Measurements from ENCODE around the gene MZT1.
"Not testable (repeated sequence)": the region's sequence is repeated elsewhere in the genome, so short reads cannot be mapped to it uniquely, and the experiment has no call there.

Gene MZT1, protein sequence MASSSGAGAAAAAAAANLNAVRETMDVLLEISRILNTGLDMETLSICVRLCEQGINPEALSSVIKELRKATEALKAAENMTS

DNA sequence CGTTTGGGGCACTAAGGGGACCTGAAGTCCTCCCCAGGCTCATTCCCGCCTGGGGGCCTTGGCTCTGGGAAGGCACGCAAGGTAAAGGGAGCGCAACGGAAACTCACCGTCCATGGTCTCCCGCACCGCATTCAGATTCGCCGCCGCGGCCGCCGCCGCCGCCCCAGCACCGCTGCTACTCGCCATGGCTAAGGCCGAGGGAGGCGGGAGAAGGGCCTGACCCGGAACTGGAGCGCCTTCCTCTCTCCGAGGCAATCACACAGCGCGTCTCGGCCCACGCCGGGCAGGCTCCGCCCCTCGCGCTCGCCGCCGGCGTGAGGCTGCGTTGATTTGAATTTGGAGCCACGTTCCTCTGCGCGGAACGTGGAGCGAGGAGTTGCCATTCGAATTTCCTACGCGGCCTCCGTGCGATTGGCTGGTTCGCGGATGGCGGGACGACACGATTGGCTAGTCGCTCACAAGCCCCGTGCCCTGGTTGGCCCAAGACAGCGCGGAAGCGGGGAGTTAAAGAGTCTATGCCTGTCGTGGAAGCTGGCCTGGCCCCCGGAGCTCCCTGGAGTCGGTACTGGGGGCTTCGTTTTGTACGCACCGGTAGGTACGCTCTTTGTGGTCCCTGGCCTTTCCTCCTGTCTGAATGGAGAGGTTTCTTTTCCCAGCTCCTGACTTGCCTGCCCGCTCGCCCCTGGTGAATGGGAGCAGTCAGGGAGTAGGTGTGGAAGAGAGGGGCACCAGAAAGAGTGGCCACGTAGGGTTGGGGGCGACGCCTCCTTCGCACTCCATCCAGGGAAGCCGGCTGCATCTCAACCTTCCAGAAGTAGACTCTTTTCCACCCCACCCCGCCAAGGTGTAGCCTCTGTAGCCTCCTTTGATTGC is at the start of gene MZT1, which contains the start of gene BORA:
TSS of gene MZT1 (minus strand) at position 213 of the 873 bp plus-strand sequence. CDS start at position 186, 27 bp downstream.
TSS of gene BORA (plus strand) at position 507 of the 873 bp plus-strand sequence. CDS start 1,018 bp downstream, outside the sequence.
- DNase-seq (ENCODE audit: low spot score): peak; percentile 97

DNA sequence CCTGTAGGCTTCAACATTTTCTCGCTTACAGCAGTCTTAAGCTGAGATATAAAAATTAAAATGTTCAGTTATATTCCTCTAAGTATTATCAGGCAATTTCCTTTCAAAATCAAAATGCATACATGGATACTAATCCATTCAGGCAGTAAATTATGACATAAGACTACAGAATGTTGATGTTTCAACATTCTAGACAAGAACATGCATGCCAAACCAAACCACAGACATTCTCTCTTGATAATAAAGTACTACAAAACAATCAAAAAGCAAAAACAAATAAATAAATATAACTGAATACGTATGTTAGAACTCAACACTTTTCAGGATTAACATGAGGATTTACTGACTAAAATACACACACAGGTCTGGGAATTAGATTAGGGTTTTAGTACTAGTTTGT is 46.6 kb upstream of the MZT1 start:
- no peak for DNase-seq (ENCODE audit: low spot score)

DNA sequence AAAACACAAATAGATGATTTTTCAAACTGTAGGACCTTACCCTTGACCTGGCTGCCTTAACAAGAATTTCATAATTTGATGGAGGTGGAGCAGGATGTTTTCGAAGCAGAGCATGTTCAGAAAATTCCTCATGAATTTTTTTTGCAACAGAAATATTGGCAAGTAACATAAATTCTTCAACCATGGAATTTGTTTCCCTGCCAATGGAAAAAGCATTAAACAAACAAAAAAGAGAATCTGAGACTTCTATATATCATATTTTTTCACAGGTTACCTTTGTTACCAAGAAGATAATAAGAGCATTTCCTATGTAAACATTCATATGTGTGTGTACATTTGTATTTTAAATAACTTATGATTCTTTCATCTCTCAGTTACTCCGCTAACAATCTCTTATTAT is 36.0 kb upstream of the MZT1 start:
- no peak for DNase-seq (ENCODE audit: low spot score)

DNA sequence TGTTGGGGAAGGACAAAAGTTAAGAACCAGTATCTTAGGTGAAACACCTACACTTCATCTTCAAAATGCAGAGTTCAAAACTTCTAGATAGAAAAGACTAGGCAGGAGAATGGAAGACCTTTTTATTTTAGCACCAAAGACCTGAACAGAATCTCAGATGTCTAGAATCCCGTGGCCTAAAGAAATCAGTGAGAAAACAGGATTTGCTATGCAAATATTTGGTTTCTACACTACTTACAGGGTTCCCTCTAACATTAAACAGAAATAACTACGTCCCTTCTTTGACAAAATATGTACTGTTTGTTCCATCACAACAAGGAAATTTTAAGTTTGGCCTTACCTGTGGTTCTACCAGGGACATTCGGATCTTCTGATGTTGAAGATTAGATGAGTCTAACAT is 32.8 kb upstream of the MZT1 start:
- no peak for DNase-seq (ENCODE audit: low spot score)

DNA sequence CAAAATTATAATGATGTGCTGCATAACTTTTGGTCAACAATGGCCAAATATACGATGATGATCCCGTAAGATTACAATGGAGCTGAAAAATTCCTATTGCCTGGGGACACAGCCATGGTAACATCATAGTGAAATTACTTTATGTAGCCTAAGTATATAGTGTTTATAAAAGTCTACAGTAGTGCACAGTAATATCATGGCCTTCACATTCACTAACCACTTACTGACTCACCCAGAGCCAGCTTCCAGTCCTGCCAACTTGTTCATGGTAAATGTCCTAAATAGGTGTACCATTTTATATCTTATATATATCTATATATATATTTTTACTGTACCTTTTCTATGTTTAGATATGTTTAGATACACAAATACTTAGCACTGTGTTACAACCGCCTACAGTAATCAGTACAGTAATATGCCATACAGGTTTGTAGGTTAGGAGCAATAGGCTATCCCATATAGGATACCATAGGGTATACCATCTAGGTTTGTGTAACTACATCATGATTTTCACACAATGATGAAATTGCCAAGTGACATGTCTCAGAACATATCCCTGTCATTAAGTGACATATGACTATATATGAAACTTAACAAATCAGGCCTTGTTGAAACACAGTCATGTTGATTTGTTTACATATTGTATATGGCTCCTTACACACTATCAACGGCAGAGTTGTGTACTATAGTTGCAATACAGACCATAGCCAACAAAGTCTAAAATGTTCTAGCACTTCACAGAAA is 30.5 kb upstream of the MZT1 start:
- DNase-seq (ENCODE audit: low spot score): no peak

DNA sequence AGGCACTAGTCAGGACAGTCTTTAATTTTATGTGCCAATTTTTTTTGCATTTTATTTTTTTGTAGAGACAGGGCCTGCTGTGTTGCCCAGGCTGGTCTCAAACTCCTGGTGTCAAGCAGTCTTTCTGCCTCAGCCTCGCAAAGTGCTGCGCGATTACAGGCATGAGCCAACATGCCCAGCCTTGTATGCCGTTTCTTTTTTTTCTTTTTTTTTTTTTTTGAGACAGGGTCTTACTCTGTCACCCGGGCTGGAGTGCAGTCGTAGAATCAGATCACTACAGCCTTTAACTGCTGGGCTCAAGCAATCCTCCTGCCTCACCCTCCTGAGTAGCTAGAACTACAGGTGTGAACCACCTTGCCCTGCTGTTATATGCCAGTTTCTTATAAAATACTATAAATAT is 26.7 kb upstream of the MZT1 start:
- DNase-seq (ENCODE audit: low spot score): no peak

DNA sequence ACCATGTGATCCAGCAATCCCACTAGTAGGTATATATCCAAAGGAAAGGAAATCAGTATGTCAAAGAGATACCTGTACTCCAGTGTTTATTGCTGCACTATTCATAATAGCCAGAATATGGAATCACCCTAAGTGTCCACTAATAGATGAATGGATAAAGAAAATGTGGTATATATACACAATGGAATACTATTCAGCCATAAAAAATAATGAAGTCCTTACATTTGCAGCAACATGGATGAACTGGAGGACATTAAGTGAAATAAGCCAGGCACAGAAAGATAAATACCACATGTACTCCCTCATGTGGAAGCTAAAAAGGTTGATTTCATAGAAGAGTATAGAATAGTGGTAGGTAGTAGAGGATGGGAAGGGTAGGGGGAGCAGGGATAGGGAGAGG is 23.8 kb upstream of the MZT1 start:
- DNase-seq (ENCODE audit: low spot score): no peak

DNA sequence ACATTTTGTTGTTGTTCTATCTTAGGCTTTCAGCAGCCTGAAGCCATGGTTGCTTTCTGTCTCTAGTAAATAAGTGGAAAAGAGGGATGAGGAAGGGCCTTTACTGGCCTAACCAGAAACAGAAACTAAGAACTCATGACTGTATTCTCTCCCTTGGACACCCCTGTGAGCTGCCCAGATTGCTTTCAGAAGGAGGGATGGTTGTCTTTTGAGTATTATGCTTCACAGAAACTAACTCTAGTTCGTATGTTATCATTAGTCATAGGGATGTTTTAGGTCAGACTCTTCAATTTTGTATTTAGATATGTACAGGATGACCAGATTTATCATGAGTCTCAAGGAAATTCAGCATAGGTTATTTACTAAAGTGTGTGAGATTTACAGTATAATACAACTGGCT is 17.8 kb upstream of the MZT1 start:
- no peak for DNase-seq (ENCODE audit: low spot score)

DNA sequence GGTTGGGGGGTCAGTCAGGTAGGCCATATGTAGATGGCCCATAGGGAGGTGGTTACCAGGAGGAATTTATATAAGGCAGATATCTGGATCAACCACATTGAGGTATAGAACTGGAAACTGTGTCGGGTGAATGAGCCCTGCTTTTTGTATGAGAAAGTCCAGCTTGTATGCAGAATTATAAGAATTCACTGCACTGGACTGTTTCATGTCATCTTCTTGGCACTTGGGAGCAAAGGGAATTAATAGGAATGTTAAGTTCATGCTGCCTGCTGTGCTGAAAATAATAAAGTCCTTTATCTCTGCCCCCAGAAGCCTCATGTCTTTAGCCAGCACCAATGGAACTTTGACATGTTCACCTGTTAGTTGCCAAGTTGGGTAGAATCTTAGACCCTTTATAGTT is 12.6 kb upstream of the MZT1 start:
- no peak for DNase-seq (ENCODE audit: low spot score)

DNA sequence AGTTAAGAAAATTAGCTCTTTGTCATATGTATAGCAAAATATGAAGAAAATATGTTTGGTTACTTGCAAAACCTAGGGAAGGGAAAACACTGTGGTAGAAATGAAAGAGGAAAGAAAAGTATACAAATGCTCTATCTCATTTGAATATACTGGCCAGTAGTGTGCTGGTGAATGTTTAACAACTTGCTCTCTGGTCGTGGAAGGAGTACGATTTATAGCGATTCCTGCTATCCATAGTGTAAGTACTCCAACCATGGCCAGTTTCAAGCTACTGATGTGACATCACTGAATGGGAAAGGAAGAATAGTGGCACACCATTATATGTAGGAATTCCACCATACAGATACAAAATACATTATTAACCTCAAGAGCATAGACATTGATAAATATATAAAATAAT is 9.6 kb upstream of the MZT1 start:
- no peak for DNase-seq (ENCODE audit: low spot score)

DNA sequence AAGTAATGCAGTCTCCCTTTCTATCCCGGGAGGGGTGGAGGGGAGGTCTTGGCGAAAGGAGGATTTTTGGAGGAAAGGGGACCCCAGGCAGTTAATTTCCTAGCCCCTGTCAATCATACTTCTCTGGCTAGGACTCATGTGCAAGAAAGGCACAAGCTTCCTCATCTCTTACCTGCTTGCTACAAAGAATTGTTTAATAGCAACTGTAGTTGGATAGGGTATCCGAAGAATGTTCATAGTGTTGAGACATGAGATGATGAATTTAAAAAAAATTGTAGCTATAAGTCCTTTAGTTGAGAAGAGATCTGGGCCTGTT is 819 bp upstream of the MZT1 start:
- DNase-seq (ENCODE audit: low spot score): no peak

DNA sequence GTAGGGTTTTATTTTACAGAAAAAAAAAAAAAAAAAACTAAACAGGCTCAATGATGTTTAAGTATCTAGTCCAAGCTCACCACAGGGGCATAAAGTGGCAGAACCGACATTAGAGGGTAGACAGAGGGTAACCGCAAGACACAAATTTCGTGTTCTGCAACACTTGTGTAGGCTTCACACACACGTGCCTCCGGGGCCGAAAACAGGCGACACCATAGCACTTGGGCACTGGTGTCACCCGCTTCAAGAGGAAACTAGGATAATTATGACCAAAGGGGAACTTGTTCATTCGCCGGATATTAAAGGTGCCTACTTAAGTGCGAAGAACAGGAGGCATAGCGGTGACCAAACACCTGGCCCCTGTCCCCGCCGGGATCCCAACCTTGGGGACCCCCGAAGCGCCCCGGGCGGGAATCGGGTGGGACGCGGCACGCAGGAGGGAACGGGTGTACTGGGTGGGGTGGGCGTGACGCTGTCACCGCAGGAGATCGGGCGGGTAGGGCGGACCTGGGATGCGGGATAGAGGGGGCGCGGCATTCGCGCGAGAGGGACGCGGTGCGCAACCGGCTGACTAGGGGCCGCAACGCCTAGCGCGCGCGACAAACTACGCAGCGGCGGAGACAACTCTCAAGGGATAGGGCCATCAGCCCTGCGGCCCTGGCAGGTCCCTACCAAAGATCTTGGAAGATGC is 558 bp downstream of the MZT1 start:
- peak; percentile 14 for DNase-seq (ENCODE audit: low spot score)

DNA sequence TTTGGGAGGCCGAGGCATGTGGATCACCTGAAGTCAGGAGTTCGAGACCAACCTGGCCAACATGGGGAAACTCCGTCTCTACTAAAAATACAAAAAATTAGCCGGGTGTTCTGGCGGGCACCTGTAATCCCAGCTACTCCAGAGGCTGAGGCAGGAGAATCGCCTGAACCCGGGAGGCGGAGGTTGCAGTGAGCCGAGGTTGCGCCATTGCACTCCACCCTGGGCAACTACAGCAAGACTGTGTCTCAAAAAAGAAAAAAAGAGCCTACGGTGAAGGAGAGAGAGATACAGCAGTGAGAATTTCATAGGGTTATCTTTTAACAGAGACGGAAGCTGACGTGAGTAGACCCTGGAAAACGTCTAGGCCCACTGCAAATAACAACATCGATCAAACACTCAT is 1.2 kb downstream of the MZT1 start:
- not testable (repeated sequence) for DNase-seq (ENCODE audit: low spot score)

DNA sequence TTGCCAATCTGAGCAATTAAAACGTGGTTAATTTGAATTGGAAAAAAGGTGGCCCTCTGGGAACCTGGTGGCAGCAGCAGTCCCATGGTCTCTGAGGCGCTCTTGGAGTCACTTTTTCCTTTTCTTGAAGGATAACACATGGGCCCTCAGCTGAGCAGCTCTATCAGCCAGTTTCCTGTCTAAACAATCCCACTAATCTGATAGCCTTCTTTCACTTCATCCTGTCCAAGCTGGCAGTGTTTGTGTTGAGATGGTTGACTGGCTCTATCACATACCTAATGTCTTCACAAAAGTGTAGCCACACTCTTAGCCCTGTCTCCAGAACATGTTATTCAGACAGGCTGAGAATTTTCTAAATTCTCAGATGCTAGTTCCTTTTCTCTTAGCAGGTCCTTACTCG is 10.7 kb downstream of the MZT1 start:
- no peak for DNase-seq (ENCODE audit: low spot score)

DNA sequence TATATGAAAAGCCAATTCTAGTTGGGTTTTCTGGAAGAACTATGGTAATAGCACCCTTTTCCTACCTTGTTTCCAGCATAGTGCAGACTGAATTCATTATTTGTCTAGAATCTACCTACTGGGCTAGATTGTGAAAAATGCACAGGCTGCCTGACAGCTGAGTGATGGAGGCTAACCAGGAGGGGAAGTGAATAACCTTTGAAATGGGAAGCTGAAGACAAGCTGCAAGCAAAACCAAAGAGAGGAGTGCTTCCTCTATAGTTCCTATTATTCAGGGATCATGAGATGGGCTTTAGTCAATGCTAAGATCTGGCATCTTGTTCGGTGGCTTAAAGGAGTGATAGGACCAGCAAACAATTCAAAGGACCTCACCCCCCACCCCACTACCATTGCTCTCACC is 26.9 kb downstream of the MZT1 start:
- DNase-seq (ENCODE audit: low spot score): no peak

DNA sequence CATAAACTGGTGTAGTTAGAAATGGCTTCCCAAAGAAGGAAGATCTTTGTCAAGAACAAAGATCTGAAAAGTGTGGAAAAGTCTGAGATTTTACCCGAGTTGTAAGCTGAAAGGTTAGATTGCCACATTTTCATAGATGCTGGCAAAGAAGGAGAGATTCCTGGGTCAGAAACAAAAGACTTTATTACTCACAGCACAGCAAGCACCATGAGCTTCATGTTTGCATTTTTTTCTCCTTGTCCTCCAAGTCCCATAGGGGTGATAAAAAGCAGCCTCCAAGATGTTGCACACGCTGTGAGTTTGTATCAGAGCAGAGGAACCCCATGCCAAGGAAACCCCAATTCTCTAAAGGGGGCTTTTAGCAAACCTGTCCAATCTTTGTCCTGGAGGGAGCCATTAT is 29.3 kb downstream of the MZT1 start:
- no peak for DNase-seq (ENCODE audit: low spot score)

DNA sequence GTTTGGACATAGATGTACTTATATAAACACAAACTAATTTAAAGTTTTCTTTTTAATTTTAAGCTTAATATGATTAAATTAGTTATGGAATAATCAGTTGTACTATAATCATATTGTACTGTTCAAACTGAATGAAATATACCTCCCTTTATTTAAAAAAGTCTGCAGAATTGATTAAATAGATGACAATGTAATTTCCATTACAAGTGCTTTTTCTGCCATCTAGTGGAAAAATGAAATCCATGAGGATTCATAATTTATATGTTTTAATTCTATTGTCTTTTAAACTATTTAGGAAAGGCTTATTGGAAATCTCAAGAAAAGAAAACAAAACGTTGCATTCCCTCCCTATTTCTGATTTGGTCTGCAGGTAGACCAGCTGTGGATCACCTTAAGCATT is 30.9 kb downstream of the MZT1 start:
- peak; percentile 34 for DNase-seq (ENCODE audit: low spot score)

DNA sequence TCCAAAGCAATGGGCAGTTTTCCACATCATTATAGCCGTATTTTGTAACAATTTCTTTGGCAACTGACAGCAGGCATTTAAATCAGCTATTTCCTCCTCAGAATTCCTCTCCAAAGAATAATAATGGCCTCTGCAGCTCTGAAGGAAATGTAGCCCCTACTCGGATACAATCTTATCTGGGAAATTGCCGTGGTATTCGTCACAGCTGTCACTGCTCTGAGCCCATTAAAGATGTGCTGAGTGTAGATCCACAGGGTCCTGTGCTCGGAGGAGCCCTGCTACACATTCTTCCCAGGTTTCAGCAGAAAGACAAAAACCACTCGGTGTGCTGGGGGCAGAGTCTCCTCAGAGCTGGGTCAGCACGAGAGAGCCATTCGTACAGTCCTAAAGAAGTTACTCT is 33.1 kb downstream of the MZT1 start:
- DNase-seq (ENCODE audit: low spot score): no peak

DNA sequence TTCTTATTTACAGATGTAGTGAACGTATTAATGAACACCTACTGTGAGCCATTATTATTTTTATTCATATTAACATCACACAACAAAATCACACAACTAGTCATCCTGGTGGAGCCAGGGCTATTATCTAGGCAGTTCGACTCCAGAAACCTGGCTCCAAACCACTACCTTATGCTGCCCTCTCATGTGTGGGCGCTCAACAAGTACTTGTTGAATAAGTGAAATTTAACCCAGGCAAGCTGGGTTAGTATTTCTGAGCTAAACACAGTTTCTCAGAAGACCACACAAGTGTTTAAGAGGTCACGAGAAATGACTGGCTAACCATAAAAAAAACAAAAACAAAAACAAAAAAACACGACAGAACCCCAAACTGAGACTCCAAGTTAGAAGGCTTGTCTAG is 33.6 kb downstream of the MZT1 start:
- DNase-seq (ENCODE audit: low spot score): no peak

DNA sequence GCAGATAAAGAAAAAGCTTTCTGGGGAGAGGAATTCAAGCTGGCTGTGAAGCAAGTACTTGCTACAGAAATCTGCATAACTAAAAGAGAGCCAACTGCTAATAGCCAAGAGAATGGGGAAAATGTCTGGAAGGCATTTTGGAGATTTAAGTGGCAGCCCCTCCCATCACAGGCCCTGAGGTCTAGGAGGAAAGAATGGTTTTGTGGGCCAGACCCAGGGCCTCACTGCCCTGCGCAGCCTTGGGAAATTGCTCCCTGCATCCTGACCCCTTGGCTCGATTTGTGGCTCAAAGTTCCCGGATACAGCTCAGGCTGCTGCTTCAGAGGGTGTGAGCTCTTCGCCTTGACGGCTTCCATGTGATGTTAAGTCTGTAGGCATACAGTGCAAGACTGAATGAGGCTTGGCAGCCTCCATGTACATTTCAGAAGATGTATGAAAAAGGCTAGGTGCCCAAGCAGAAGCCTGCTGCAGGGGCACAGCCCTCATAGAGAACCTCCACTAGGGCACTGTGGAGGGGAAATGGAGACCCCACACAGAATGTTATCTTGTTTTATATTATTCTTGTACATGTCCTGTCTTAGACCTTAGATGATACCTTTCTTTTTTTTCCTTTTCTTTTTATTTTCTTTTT is 34.4 kb downstream of the MZT1 start:
- no peak for DNase-seq (ENCODE audit: low spot score)

DNA sequence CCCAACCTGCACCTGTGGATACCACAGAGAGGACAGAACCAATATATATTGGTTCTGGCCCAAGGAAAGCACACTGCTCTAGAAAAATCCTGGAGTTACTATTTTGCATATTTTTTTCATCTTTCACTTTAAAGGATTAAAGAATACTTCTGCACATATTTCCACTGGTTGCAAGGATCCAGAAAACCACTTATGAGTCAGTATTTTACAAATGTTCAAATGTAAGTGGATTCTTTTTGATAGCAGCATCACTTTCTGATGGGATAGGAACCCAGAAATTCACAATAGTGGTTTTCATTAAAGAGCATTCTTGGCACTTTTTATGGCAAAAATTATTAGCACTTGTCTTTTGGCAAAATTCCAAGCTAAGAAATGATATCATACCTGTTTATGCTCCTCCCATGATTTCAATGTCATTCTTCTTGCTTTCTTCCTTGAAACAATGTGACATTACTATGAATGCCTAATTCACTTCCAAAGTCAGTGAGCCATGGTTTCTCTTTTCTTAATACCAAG is 38.2 kb downstream of the MZT1 start:
- no peak for DNase-seq (ENCODE audit: low spot score)

DNA sequence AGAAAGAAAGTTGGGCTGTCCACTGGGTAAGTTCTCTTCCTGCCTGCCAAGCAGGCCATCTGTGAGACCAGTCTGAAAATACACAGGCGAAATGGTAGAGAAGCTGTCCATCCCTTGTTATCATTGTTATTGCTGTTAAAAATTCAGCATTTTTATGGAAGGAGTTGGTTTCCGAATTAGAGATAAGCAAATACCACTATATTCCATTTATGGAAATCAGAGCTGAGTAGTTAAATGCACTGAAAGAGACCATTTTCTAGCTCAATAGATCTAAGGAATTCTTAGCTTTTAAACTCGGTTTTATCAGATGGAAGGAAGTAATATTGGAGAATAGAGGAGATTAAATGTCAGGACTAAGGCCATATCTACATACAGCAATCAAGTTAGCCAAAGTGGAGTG is 40.7 kb downstream of the MZT1 start:
- DNase-seq (ENCODE audit: low spot score): no peak
